NCI-H1092 treated with DMSO at 0.1 percent for 48 hours (cell line): ENCODE results near the gene ZRANB2.

Source experiments
- DNase-seq: peaks from one replicate; lab custom pipeline; 2025; lab: John Stamatoyannopoulos, UW

Gene ZRANB2

DNA sequence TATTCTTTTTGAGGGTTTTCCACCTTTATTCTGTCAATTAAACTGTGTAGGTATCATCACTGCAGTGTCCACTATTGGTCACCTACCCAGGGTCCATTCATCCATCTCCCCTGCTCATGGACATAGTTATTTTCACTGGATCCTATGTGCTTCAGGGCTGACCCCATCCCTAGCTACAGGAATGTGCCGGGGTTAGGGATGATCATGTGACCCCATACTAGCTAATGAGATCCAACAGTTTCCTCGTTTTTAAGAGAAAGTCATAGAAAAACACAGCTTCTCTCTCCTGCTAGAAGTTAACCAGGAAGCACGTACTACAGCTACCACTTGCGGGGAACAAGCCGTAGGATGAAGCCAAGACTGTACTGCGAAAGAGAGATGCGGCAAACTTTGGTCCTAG lies 52.8 kb downstream of the ZRANB2 start:
- no peak for DNase-seq

DNA sequence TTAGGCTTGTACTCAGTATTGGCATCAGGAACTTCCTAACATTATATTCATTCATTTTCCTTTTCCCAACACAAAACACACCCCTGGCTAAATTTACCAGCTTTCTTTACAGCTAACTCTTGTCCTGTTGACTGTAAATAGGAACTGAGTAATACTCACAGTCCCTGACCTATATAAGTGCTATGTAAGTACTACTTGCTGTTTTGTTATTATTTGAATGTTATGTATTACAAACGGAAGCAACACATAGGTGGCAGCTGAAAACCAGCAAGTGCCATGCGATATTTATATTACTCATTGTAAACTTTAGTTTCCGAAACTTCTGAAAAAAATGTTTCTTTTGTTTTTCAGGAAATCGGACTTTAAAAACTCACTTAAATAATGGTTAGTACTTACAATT lies 54.7 kb downstream of the ZRANB2 start:
- no peak for DNase-seq

DNA sequence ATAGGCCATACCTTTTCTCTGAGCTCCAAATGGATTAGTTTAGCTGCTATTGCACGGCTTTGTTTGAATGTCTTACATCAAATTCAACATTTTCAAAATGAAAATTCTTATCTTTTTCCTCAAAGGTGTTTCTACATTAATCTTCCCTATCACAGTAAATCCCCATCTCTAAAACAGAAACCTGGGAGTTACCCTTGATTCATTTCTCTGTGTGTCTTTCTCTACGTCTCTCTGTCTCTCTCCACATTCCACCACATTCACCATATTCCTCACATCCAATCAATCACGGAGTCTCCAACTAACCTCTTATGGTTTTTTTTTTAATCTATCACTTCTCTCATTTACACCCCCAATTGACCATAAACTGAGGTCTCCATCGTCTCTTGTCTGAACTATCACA lies 57.3 kb downstream of the ZRANB2 start:
- DNase-seq: no peak

DNA sequence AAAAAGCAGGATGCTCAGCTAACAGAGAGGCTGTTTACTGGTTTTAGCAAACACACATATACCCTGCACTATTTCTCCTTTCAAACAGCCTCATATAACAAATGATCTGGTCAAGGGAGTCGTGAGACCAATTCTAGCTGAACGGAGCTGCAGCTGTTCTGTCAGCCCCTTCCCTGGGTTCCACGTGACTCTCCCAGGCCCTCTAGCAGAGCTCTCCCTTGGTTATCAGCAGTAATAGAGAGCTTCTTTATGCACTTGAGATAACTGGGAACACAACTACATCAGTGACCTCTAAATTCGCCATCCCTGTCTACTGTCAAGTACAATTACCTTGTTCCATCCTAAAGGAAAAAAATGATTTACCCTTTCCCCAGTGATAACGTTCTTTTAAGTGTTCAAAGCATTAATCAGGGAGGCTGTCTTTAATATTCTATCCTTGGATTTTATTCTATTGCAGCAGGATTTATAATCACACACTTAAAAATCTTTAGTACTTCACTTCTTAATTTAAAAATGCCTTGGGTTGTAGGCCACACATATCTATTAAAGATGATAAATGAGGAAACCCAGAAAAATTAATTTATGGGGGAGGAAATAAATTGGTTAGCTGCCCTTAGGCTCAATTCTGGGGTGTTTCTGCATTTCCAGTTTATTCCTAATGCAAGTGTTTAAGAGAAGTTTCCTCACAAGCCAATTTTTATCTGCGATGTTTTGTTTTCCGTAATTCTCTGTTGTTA lies 61.4 kb downstream of the ZRANB2 start:
- no peak for DNase-seq

DNA sequence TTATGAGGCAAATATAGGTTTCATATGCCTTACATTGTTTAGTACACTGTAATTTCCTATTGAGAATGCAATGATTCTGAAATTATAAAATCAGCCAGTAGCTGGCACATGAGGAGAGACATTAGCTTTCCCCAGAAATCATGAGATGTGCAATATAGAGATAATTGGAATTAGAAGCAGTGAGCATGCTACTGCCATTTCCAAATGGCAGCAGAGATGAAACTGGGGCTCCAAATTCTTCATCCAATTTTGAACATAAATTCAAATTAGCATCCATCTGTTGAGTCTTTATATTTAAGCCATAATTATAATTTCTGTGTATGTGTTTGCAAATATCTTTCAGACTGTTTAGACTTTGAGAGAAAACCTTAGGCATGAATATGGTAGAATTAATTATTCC lies 62.0 kb downstream of the ZRANB2 start:
- DNase-seq: no peak

DNA sequence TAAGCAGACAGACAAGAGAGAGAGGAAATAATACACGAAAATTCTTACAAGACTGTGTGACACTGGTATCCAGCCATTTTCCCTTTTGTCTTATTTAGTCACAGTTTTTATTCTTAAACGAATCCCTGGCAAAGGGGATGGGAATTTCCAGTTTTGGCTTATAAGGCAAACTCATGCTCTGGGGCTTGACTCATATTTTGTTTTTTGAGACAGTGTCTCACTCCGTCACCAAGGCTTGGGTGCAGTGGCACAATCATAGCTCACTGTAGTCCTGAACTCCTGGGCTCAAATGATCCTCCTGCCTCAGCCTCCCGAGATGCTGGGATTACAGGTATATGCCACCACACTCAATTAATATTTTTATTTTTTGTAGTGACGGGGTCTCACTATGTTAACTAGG lies 65.1 kb downstream of the ZRANB2 start:
- DNase-seq: no peak

DNA sequence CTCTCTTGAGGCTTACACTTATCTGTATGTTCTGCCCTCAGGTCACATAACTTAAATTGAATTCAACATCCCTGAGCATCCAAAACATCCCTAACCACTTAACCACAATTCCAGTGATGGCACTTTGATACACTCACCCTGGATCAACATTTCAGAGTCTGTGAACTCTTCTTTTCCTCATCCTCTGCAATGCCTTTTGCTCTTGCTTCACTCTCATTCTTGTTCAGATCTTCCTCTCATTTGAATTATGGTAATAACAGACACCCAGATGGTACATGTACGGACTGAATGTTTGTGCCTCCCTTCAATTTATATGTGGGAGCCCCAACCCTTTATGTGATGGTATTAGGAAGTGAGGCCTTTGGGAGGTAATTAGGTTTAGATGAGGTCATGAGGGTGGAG lies 66.7 kb downstream of the ZRANB2 start:
- no peak for DNase-seq
